NT2/D1 (cell line): ENCODE measurements around the gene FBXL19.
"Not testable (repeated sequence)": the region's sequence is repeated elsewhere in the genome, so short reads cannot be mapped to it uniquely, and the experiment has no call there.

Source experiments
- YY1 ChIP-seq: IDR thresholded peaks from 2 replicates; pipeline ENCODE4 v1.6.1; 2011; ENCODE audit not compliant: insufficient read length, insufficient read depth
- ZNF274 ChIP-seq: IDR thresholded peaks from 2 replicates; pipeline ENCODE4 v1.6.1; 2011; ENCODE audit warnings: mild to moderate bottlenecking, low read depth, low read length

DNA sequence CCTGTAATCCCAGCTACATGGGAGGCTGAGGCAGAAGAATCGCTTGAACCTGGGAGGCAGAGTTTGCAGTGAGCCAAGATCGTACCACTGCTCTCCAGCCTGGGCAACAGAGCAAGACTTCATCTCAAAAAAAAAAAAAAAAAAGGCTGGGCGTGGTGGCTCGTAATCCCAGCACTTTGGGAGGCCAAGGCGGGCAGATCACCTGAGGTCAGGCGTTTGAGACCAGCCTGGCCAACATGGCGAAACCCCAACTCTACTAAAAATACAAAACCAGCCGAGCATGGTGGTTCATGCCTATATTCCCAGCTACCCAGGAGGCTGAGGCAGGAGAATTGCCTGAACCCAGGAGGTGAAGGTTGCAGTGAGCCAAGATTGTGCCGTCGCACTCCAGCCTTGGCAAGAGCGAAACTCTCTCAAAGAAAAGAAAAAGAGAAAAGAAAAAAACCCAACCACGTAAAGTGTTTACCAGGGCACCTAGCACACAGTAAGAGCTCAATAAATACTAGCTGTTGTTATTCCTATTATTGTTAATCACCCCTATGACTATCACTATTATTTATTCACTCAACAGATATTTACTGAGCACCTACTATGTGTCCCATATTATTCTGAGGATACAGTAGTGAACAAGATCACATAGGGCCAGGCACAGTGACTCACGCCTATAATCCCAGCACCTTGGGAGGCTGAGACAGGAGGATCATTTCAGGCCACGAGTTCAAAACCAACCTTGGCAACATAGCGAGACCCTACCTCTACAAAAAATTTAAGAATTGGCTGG is 32.1 kb upstream of the FBXL19 start:
- not testable (repeated sequence) for TF ChIP-seq YY1, ZNF274
